Activated CD4-positive, alpha-beta T cell treated with anti-CD3 and anti-CD28 coated beads for 48 hours (primary cell): ENCODE results near the gene OSBPL3.

Experiments used
- DNase-seq: peaks from one replicate; pipeline ENCODE4 v3.0.0-alpha.2; 2020

OSBPL3 gene

GRCh38 chr7:24854866-24855265, 125.1 kb downstream of the OSBPL3 start:
- DNase-seq = no peak

- DNase-seq = peak; percentile 45
Observed at GRCh38 chr7:24851786-24852185, 128.2 kb downstream of the OSBPL3 start.

- DNase-seq = no peak
Observed at GRCh38 chr7:24848878-24849277, 131.1 kb downstream of the OSBPL3 start.

GRCh38 chr7:24847754-24848153, 132.2 kb downstream of the OSBPL3 start:
- DNase-seq = no peak

- no peak for DNase-seq
Observed at GRCh38 chr7:24843821-24844434, 136.1 kb downstream of the OSBPL3 start.

GRCh38 chr7:24842449-24843241, 137.3 kb downstream of the OSBPL3 start:
- DNase-seq = no peak

GRCh38 chr7:24842029-24842428, 137.9 kb downstream of the OSBPL3 start:
- DNase-seq = no peak

GRCh38 chr7:24840563-24840962, 139.4 kb downstream of the OSBPL3 start:
- no peak for DNase-seq

GRCh38 chr7:24836084-24836483, 143.9 kb downstream of the OSBPL3 start:
- DNase-seq = no peak

GRCh38 chr7:24835643-24836042, 144.3 kb downstream of the OSBPL3 start:
- no peak for DNase-seq

- DNase-seq = no peak
Observed at GRCh38 chr7:24834128-24834798, 145.7 kb downstream of the OSBPL3 start.

GRCh38 chr7:24833549-24833948, 146.4 kb downstream of the OSBPL3 start:
- DNase-seq = no peak

GRCh38 chr7:24831240-24831639, 148.7 kb downstream of the OSBPL3 start:
- no peak for DNase-seq

GRCh38 chr7:24830440-24831050, 149.4 kb downstream of the OSBPL3 start:
- DNase-seq = no peak

GRCh38 chr7:24829787-24830186, 150.2 kb downstream of the OSBPL3 start:
- DNase-seq = no peak

- no peak for DNase-seq
Observed at GRCh38 chr7:24828891-24829661, 150.9 kb downstream of the OSBPL3 start.

GRCh38 chr7:24827589-24827988, 152.4 kb downstream of the OSBPL3 start:
- DNase-seq = no peak

GRCh38 chr7:24827027-24827426, 153.0 kb downstream of the OSBPL3 start:
- peak; percentile 18 for DNase-seq

GRCh38 chr7:24826662-24827020, 153.3 kb downstream of the OSBPL3 start:
- DNase-seq = no peak

- no peak for DNase-seq
Observed at GRCh38 chr7:24825931-24826661, 153.9 kb downstream of the OSBPL3 start.

GRCh38 chr7:24825381-24825794, 154.6 kb downstream of the OSBPL3 start:
- DNase-seq = no peak

GRCh38 chr7:24824896-24825295, 155.1 kb downstream of the OSBPL3 start:
- no peak for DNase-seq
